Nephron progenitor cell (in vitro differentiated cells): ENCODE results near the gene ARHGEF1.

Experiments used
- DNase-seq: peaks from one replicate; pipeline ENCODE4 v3.0.0; 2021
- H3K27ac Mint-ChIP-seq: 2 replicates; pipeline ENCODE4 v1.8.0; 2021; ENCODE audit warnings: mild to moderate bottlenecking, moderate library complexity, mixed read lengths
- H3K27me3 Mint-ChIP-seq: 2 replicates; pipeline ENCODE4 v1.8.0; 2021; ENCODE audit warnings: mild to moderate bottlenecking, low read depth, mixed read lengths; ENCODE audit not compliant: poor library complexity
- H3K36me3 Mint-ChIP-seq: 2 replicates; pipeline ENCODE4 v1.8.0; 2021; ENCODE audit warnings: low read depth, mixed read lengths
- H3K4me1 Mint-ChIP-seq: 2 replicates; pipeline ENCODE4 v1.8.0; 2021; ENCODE audit warnings: mixed read lengths
- H3K4me3 Mint-ChIP-seq: 2 replicates; pipeline ENCODE4 v1.8.0; 2021; ENCODE audit warnings: mild to moderate bottlenecking, moderate library complexity, mixed read lengths
- H3K9me3 Mint-ChIP-seq: 2 replicates; pipeline ENCODE4 v1.8.0; 2021; ENCODE audit warnings: mild to moderate bottlenecking, moderate library complexity, mixed read lengths
- CTCF ChIP-seq: fragments of 200-600 bp; sonication (generic); IDR thresholded peaks from 2 replicates; pipeline ENCODE4 v1.5.0; 2021; ENCODE audit warnings: antibody characterized with exemption

The ARHGEF1 gene

GRCh38 chr19:41955521-41955920, 72.5 kb downstream of the ARHGEF1 start:
- no peaks in the 10 kb centered on the region for H3K9me3 Mint-ChIP-seq
- DNase-seq, result no peak
- H3K27ac Mint-ChIP-seq, result no peak overlapping the region
- H3K36me3 Mint-ChIP-seq, result no peaks in the 10 kb centered on the region
- peaks cover 29% of the 10 kb centered on the region for H3K4me1 Mint-ChIP-seq
- H3K27me3 Mint-ChIP-seq, result peaks cover 18% of the 10 kb centered on the region
- no peak for TF ChIP-seq CTCF
- no peak overlapping the region for H3K4me3 Mint-ChIP-seq

GRCh38 chr19:41956621-41957020, 73.6 kb downstream of the ARHGEF1 start:
- no peak for TF ChIP-seq CTCF
- Mint-ChIP-seq H3K27ac (no peak overlapping the region), H3K4me3 (no peak overlapping the region), H3K4me1 (peaks cover 31% of the 10 kb centered on the region), H3K36me3 (no peaks in the 10 kb centered on the region), H3K9me3 (no peaks in the 10 kb centered on the region), H3K27me3 (peaks cover 15% of the 10 kb centered on the region)
- no peak for DNase-seq
